ENCODE data around the gene PIWIL1. TPM values are rescaled to one million over a fixed set of nuclear protein-coding genes. Genes with fewer than 3 reads are reported as not detected.

PIWIL1 gene
- total RNA-seq, 1 donor from 2014 or later, result 0.08 TPM

DNA sequence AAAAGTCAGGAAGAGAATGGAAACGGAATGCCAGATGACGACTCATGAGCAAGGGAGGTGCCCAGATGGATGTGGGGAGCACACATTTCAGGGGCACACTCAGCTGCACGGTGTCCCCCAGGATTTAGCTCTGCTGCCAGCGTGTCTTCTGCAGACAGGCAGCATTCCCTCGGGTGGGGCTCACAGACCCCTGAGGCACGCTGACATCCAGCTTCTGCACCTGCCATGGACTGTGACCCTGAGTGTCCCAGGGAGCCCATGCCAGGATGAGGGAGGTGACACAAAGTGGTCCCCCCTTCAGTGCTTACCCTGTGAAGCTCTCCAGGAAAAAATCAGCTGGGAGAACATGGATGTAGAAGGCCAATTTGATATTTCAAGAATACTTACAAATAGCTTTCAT lies 84.2 kb downstream of the PIWIL1 start:
- Histone ChIP-seq H3K4me3 (ENCODE audit: low read depth, low read length) (no peak overlapping the region), H3K27me3 (ENCODE audit: control insufficient read depth, insufficient read depth, low read length) (no peaks in the 10 kb centered on the region), H3K36me3 (ENCODE audit: control insufficient read depth, insufficient read depth, low read length) (no peaks in the 10 kb centered on the region)
- TF ChIP-seq, protein P1, sequence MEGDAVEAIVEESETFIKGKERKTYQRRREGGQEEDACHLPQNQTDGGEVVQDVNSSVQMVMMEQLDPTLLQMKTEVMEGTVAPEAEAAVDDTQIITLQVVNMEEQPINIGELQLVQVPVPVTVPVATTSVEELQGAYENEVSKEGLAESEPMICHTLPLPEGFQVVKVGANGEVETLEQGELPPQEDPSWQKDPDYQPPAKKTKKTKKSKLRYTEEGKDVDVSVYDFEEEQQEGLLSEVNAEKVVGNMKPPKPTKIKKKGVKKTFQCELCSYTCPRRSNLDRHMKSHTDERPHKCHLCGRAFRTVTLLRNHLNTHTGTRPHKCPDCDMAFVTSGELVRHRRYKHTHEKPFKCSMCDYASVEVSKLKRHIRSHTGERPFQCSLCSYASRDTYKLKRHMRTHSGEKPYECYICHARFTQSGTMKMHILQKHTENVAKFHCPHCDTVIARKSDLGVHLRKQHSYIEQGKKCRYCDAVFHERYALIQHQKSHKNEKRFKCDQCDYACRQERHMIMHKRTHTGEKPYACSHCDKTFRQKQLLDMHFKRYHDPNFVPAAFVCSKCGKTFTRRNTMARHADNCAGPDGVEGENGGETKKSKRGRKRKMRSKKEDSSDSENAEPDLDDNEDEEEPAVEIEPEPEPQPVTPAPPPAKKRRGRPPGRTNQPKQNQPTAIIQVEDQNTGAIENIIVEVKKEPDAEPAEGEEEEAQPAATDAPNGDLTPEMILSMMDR (IDR thresholded peaks at IDR 0.05; ENCODE audit: insufficient read depth, low read length, poor library complexity, severe bottlenecking), result no peak
- DNase-seq (ENCODE audit: low read depth), result no peak

Other genes with a start within 250 kb of the PIWIL1 start
- gene FZD10, start 175.4 kb upstream of the PIWIL1 start, total RNA-seq, result 5.1 and 5.5 TPM in 2 replicates

Data from kidney epithelial cell (primary cell).